ENCODE results near the gene LILRA2.
"Not testable (repeated sequence)": the region's sequence is repeated elsewhere in the genome, so short reads cannot be mapped to it uniquely, and the experiment has no call there.

The LILRA2 gene

GRCh38 chr19:54573330-54573872 is at the start of gene LILRA2:
Gene LILRA2 (plus strand): TSS chr19:54573790. CDS start chr19:54573879, 89 bp downstream.
- no peak for DNase-seq (ENCODE audit: low read depth in 2 of 2)

GRCh38 chr19:54525636-54526035 is 48.0 kb upstream of the LILRA2 start:
- no peak for DNase-seq (ENCODE audit: low read depth in 2 of 2)

- no peak for DNase-seq (ENCODE audit: low read depth in 2 of 2)
Observed at GRCh38 chr19:54526972-54527371, 46.6 kb upstream of the LILRA2 start.

GRCh38 chr19:54530866-54531265 is 42.7 kb upstream of the LILRA2 start:
- DNase-seq (ENCODE audit: low read depth in 2 of 2), result no peak

- DNase-seq (ENCODE audit: low read depth in 2 of 2), result no peak
Observed at GRCh38 chr19:54532528-54532927, 41.1 kb upstream of the LILRA2 start.

- DNase-seq (ENCODE audit: low read depth in 2 of 2), result no peak
Observed at GRCh38 chr19:54533476-54533875, 40.1 kb upstream of the LILRA2 start.

- DNase-seq (ENCODE audit: low read depth in 2 of 2), result no peak
Observed at GRCh38 chr19:54534156-54534555, 39.4 kb upstream of the LILRA2 start.

GRCh38 chr19:54535601-54536000 is 38.0 kb upstream of the LILRA2 start:
- no peak for DNase-seq (ENCODE audit: low read depth in 2 of 2)

- DNase-seq (ENCODE audit: low read depth in 2 of 2), result no peak
Observed at GRCh38 chr19:54536956-54537355, 36.6 kb upstream of the LILRA2 start.

- no peak for DNase-seq (ENCODE audit: low read depth in 2 of 2)
Observed at GRCh38 chr19:54541712-54542111, 31.9 kb upstream of the LILRA2 start.

- DNase-seq (ENCODE audit: low read depth in 2 of 2), result no peak
Observed at GRCh38 chr19:54548806-54549205, 24.8 kb upstream of the LILRA2 start.

- no peak for DNase-seq (ENCODE audit: low read depth in 2 of 2)
Observed at GRCh38 chr19:54549224-54549623, 24.4 kb upstream of the LILRA2 start.

- DNase-seq (ENCODE audit: low read depth in 2 of 2), result peak in 1 of 2 donors; percentile 14
Observed at GRCh38 chr19:54551293-54551692, 22.3 kb upstream of the LILRA2 start.

- no peak for DNase-seq (ENCODE audit: low read depth in 2 of 2)
Observed at GRCh38 chr19:54551950-54552912, 21.4 kb upstream of the LILRA2 start.

GRCh38 chr19:54552913-54553310 is 20.7 kb upstream of the LILRA2 start:
- no peak for DNase-seq (ENCODE audit: low read depth in 2 of 2)

GRCh38 chr19:54554006-54554405 is 19.6 kb upstream of the LILRA2 start:
- DNase-seq (ENCODE audit: low read depth in 2 of 2), result no peak

- no peak for DNase-seq (ENCODE audit: low read depth in 2 of 2)
Observed at GRCh38 chr19:54554896-54555295, 18.7 kb upstream of the LILRA2 start.

GRCh38 chr19:54556194-54556593 is 17.4 kb upstream of the LILRA2 start:
- no peak for DNase-seq (ENCODE audit: low read depth in 2 of 2)

GRCh38 chr19:54558339-54558738 is 15.3 kb upstream of the LILRA2 start:
- no peak for DNase-seq (ENCODE audit: low read depth in 2 of 2)

- no peak for DNase-seq (ENCODE audit: low read depth in 2 of 2)
Observed at GRCh38 chr19:54560881-54561385, 12.7 kb upstream of the LILRA2 start.

- DNase-seq (ENCODE audit: low read depth in 2 of 2), result no peak
Observed at GRCh38 chr19:54561840-54562239, 11.8 kb upstream of the LILRA2 start.

GRCh38 chr19:54563206-54563605 is 10.4 kb upstream of the LILRA2 start:
- DNase-seq (ENCODE audit: low read depth in 2 of 2), result not testable (repeated sequence)

GRCh38 chr19:54570316-54570715 is 3.3 kb upstream of the LILRA2 start:
- DNase-seq (ENCODE audit: low read depth in 2 of 2), result no peak
